Measurements from ENCODE around the gene MMP21.
A peak's percentile ranks its signal among the peaks of the same experiment; 100 is the strongest.

MMP21 gene

GRCh38 chr10:125762692-125763648, 12.7 kb downstream of the MMP21 start:
- DNase-seq, result no peak

GRCh38 chr10:125761961-125762360, 13.7 kb downstream of the MMP21 start:
- no peak for DNase-seq

- no peak for DNase-seq
Observed at GRCh38 chr10:125757742-125758141, 17.9 kb downstream of the MMP21 start.

GRCh38 chr10:125756853-125757487, 18.7 kb downstream of the MMP21 start:
- DNase-seq, result peak; percentile 3

GRCh38 chr10:125756196-125756595, 19.4 kb downstream of the MMP21 start:
- peak; percentile 12 for DNase-seq

- no peak for DNase-seq
Observed at GRCh38 chr10:125747417-125747816, 28.2 kb downstream of the MMP21 start.

- DNase-seq, result no peak
Observed at GRCh38 chr10:125744909-125745308, 30.7 kb downstream of the MMP21 start.

GRCh38 chr10:125742465-125742864, 33.2 kb downstream of the MMP21 start:
- DNase-seq, result no peak

- no peak for DNase-seq
Observed at GRCh38 chr10:125739994-125740679, 35.5 kb downstream of the MMP21 start.

GRCh38 chr10:125738206-125738605, 37.4 kb downstream of the MMP21 start:
- no peak for DNase-seq

- DNase-seq, result no peak
Observed at GRCh38 chr10:125734823-125735222, 40.8 kb downstream of the MMP21 start.

GRCh38 chr10:125734148-125734547, 41.5 kb downstream of the MMP21 start:
- no peak for DNase-seq

GRCh38 chr10:125727436-125727835, 48.2 kb downstream of the MMP21 start:
- no peak for DNase-seq

GRCh38 chr10:125726914-125727313, 48.7 kb downstream of the MMP21 start:
- no peak for DNase-seq

GRCh38 chr10:125722811-125723210, 52.8 kb downstream of the MMP21 start:
- DNase-seq, result no peak

- DNase-seq, result no peak
Observed at GRCh38 chr10:125721035-125721434, 54.6 kb downstream of the MMP21 start.

GRCh38 chr10:125720002-125720382, 55.6 kb downstream of the MMP21 start:
- DNase-seq, result no peak

- DNase-seq, result peak; percentile 93
Observed at GRCh38 chr10:125719173-125720001, 56.2 kb downstream of the MMP21 start, which contains the start of gene EDRF1. EDRF1 (plus strand) TSS chr10:125719709; CDS start chr10:125719808, 99 bp downstream.
